Activated naive CD8-positive, alpha-beta T cell (primary cell): ENCODE data around the gene DLGAP4.
A peak's percentile ranks its signal among the peaks of the same experiment; 100 is the strongest.

Experiments used
- H3K27ac Mint-ChIP-seq: one replicate; pipeline ENCODE4 v1.8.0; 2021; ENCODE audit warnings: mixed read lengths
- H3K27me3 Mint-ChIP-seq: one replicate; pipeline ENCODE4 v1.8.0; 2021; ENCODE audit warnings: mixed read lengths
- H3K36me3 Mint-ChIP-seq: one replicate; pipeline ENCODE4 v1.8.0; 2021; ENCODE audit warnings: mixed read lengths
- H3K4me1 Mint-ChIP-seq: one replicate; pipeline ENCODE4 v1.8.0; 2021; ENCODE audit warnings: low read depth, mixed read lengths
- H3K4me3 Mint-ChIP-seq: one replicate; pipeline ENCODE4 v1.8.0; 2021; ENCODE audit warnings: mild to moderate bottlenecking, mixed read lengths
- H3K9me3 Mint-ChIP-seq: one replicate; pipeline ENCODE4 v1.8.0; 2021; ENCODE audit warnings: low read depth, mixed read lengths

DLGAP4 gene

GRCh38 chr20:36285746-36286447 is 20.2 kb upstream of the DLGAP4 start:
- Mint-ChIP-seq H3K9me3 (peaks cover 4% of the 10 kb centered on the region), H3K4me3 (no peak overlapping the region), H3K27ac (no peak overlapping the region), H3K27me3 (peaks cover 7% of the 10 kb centered on the region), H3K36me3 (no peaks in the 10 kb centered on the region), H3K4me1 (no peaks in the 10 kb centered on the region)

DNA sequence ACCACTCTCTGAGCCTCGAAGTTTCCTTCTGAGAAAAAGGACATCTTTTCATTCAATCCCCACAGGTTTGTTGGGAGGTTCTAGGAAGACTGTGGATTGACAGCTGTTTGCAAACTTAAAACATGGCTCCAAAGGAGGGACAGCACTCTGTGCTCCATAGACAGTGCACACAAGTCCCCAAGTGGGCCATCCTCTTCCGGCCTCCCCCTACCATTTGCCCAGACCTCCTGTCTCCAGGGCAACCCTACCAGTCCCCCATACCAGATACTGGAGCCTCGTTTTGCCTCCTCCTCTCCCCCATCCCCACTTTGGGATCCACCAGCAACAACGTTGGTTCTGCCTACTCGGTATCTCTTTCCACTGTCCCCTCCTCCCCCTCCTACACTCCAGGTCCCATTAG is 8.5 kb upstream of the DLGAP4 start:
- no peak overlapping the region for H3K27ac Mint-ChIP-seq
- H3K4me1 Mint-ChIP-seq = no peaks in the 10 kb centered on the region
- no peaks in the 10 kb centered on the region for H3K36me3 Mint-ChIP-seq
- H3K9me3 Mint-ChIP-seq = no peaks in the 10 kb centered on the region
- peaks cover 30% of the 10 kb centered on the region for H3K27me3 Mint-ChIP-seq
- no peak overlapping the region for H3K4me3 Mint-ChIP-seq

DNA sequence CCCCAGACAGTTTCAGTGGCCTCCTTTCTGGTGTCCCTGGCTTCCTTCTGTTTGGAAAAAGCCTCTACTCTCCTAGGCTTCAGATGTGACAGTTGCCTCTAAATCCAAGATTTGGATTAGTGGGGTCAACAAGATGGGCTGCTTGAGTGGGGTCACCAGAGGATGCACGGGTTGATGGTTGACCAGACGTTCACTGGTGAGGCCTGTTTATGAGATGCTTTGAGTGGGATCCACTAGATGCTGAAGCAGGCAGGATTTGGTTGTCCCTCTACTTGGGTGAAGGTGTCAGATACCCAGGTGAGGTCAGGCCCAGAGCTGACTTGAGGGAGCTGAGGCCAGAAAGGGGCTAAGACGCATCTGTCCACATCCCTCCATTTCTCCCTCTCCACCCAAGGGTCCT is 8.1 kb upstream of the DLGAP4 start:
- H3K27ac Mint-ChIP-seq = no peak overlapping the region
- no peak overlapping the region for H3K4me3 Mint-ChIP-seq
- peaks cover 30% of the 10 kb centered on the region for H3K27me3 Mint-ChIP-seq
- H3K4me1 Mint-ChIP-seq = no peaks in the 10 kb centered on the region
- H3K9me3 Mint-ChIP-seq = no peaks in the 10 kb centered on the region
- H3K36me3 Mint-ChIP-seq = no peaks in the 10 kb centered on the region

DNA sequence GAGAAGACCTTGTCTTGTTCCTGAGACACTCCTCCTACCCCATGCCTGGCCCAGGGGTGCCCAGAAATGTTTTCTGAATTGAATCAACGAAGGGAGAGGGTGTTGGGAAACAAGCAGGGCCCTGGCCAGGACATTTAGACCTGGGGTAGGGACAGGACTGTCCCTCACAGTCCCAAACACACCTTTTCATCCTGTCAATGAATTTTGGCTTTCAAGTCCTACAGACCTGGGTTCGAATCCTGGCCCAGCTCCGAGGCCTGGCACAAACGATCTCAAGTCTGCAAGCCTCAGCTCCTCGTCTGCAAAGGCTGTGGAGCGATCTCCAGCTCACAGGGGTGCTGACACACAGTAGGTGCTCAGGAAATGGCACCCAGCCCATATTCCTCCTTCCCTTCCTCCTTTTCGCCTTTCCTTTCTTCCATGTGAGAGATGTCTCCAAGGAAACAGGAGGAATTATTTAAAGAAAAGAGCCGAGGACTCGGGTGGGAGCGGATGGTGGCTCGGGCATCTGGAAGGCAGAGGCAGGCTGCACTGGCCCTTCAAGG is 7.3 kb upstream of the DLGAP4 start:
- Mint-ChIP-seq H3K27ac (no peak overlapping the region), H3K9me3 (no peaks in the 10 kb centered on the region), H3K4me3 (no peak overlapping the region), H3K27me3 (peaks cover 33% of the 10 kb centered on the region), H3K36me3 (no peaks in the 10 kb centered on the region), H3K4me1 (no peaks in the 10 kb centered on the region)

DNA sequence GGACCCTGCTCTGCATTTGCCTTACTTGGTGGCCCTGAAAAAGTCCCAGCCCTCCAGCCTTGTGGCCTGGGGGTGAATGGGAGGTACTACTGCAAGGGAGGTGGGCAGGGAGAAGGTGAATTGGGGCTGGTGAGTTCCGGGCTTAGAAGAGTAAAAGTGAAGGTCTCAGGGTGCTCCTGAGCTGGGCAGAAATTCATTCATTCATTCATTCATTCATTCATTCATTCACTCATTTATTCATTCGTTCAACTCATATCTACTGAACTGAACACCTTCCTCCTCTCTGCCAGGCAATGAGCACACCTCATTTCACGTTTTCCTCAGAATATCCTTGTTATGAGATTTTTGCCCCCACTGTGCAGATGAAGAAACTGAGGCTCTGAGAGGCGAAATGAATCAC is 6.7 kb upstream of the DLGAP4 start:
- Mint-ChIP-seq H3K9me3 (no peaks in the 10 kb centered on the region), H3K4me1 (no peaks in the 10 kb centered on the region), H3K27me3 (peaks cover 38% of the 10 kb centered on the region), H3K27ac (no peak overlapping the region), H3K4me3 (no peak overlapping the region), H3K36me3 (no peaks in the 10 kb centered on the region)

GRCh38 chr20:36301359-36302119 is 4.6 kb upstream of the DLGAP4 start:
- Mint-ChIP-seq H3K36me3 (no peaks in the 10 kb centered on the region), H3K4me1 (peaks cover 7% of the 10 kb centered on the region), H3K27me3 (peaks cover 38% of the 10 kb centered on the region), H3K4me3 (no peak overlapping the region), H3K27ac (no peak overlapping the region), H3K9me3 (no peaks in the 10 kb centered on the region)

GRCh38 chr20:36303020-36303595 is 3.0 kb upstream of the DLGAP4 start:
- H3K4me1 Mint-ChIP-seq = peaks cover 10% of the 10 kb centered on the region
- H3K36me3 Mint-ChIP-seq = no peaks in the 10 kb centered on the region
- H3K4me3 Mint-ChIP-seq = no peak overlapping the region
- H3K9me3 Mint-ChIP-seq = no peaks in the 10 kb centered on the region
- peaks cover 40% of the 10 kb centered on the region for H3K27me3 Mint-ChIP-seq
- H3K27ac Mint-ChIP-seq = no peak overlapping the region

GRCh38 chr20:36303831-36304230 is 2.3 kb upstream of the DLGAP4 start:
- peaks cover 41% of the 10 kb centered on the region for H3K27me3 Mint-ChIP-seq
- H3K9me3 Mint-ChIP-seq = no peaks in the 10 kb centered on the region
- H3K36me3 Mint-ChIP-seq = no peaks in the 10 kb centered on the region
- H3K4me3 Mint-ChIP-seq = no peak overlapping the region
- no peak overlapping the region for H3K27ac Mint-ChIP-seq
- H3K4me1 Mint-ChIP-seq = peaks cover 10% of the 10 kb centered on the region

DNA sequence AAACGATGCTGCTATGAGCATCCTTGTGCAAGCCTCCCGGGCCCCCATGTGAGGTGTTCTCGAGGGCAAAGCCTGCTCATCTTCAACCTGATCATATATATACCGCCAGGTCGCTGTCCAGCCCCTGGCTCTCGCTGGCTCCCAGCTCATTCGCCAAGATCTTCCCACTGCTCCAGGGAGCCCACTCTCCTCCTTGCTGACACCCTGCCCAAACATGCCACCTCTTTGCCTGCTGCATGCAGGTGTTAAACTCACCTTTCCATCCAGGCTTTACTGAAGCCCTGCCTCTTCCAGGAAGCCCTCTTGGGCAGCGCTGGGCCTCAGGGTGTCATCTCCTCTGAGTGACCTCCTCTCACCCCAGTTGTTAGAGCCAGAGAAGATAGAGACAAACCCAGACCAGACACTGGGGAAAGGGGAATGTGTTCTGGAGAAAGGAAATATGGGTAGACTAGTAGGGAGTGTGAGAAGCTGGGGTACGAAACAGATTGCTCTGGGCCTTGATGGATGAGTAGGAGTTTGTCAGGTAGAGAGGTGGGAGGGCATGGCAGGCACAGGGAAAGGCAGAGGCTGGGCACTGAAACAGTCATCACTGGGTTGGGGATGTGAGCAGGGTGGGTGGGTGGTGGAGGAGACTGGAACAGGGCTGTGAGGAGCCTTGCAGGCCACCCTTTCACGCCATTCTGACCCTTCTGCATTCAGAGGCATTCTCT is 1.2 kb upstream of the DLGAP4 start:
- H3K27me3 Mint-ChIP-seq = peaks cover 47% of the 10 kb centered on the region
- H3K36me3 Mint-ChIP-seq = no peaks in the 10 kb centered on the region
- H3K4me3 Mint-ChIP-seq = peak overlapping the region; percentile 86
- H3K4me1 Mint-ChIP-seq = peaks cover 10% of the 10 kb centered on the region
- H3K27ac Mint-ChIP-seq = peak overlapping the region; percentile 37
- no peaks in the 10 kb centered on the region for H3K9me3 Mint-ChIP-seq

DNA sequence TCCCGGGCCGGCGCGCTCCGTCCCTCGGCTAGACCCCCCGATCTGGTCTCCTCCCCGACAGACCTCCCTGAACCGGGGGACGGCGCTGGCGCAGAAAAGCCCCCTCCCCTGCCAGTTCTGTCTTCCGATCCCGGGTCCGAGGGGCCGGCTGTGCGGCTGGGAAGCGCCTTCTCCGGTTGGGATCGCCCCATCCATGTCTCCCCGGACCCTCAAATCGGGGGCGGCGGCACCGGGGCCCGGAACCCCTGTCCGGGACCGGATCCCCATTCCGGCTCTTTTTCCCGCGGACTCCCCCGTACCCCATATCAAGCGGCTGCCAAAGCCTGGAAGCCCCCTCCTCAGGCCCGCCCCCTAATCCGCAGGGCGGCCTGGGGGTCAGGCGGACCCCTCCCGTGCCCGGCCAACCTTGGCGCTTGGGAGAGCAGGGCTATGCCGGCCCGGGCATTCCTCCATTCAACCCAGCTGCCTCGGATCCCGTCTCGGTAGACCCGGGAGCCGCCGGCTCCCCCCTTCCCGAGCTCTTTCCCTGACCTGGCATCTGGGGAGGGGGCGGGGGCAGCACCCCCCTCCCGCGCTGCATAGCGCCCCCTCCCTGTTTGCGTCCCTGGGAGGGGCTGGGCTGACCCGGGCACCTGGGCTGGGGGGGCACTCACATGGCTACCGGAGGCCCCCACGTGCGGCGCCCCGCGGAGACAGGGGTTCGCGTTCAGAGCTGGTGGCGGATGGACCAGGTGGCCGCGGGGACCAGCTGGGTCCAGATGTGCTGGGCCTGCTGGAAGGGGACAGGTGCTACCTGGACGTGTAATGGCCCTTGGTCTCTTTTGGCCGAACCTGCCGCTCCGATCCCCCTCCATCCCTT is 643 bp downstream of the DLGAP4 start:
- Mint-ChIP-seq H3K4me1 (peaks cover 10% of the 10 kb centered on the region), H3K27me3 (peaks cover 44% of the 10 kb centered on the region), H3K4me3 (no peak overlapping the region), H3K9me3 (no peaks in the 10 kb centered on the region), H3K36me3 (no peaks in the 10 kb centered on the region), H3K27ac (no peak overlapping the region)

GRCh38 chr20:36307412-36308325 is 1.5 kb downstream of the DLGAP4 start:
- H3K4me3 Mint-ChIP-seq = peak overlapping the region; percentile 70
- H3K4me1 Mint-ChIP-seq = peaks cover 10% of the 10 kb centered on the region
- H3K27me3 Mint-ChIP-seq = peaks cover 40% of the 10 kb centered on the region
- H3K9me3 Mint-ChIP-seq = no peaks in the 10 kb centered on the region
- no peak overlapping the region for H3K27ac Mint-ChIP-seq
- no peaks in the 10 kb centered on the region for H3K36me3 Mint-ChIP-seq

GRCh38 chr20:36308353-36308752 is 2.2 kb downstream of the DLGAP4 start:
- Mint-ChIP-seq H3K27me3 (peaks cover 39% of the 10 kb centered on the region), H3K9me3 (no peaks in the 10 kb centered on the region)

GRCh38 chr20:36308986-36309385 is 2.8 kb downstream of the DLGAP4 start:
- peaks cover 35% of the 10 kb centered on the region for H3K27me3 Mint-ChIP-seq
- H3K9me3 Mint-ChIP-seq = no peaks in the 10 kb centered on the region
- H3K4me3 Mint-ChIP-seq = no peak overlapping the region
- H3K27ac Mint-ChIP-seq = no peak overlapping the region
- H3K36me3 Mint-ChIP-seq = no peaks in the 10 kb centered on the region
- peaks cover 10% of the 10 kb centered on the region for H3K4me1 Mint-ChIP-seq

More at GRCh38 chr20:36308353-36308752, 2.2 kb downstream of the DLGAP4 start:
- Mint-ChIP-seq H3K27ac (no peak overlapping the region), H3K4me1 (peaks cover 10% of the 10 kb centered on the region), H3K4me3 (no peak overlapping the region), H3K36me3 (no peaks in the 10 kb centered on the region)
